GM18505 (cell line): ENCODE measurements around the gene CCNJ.
A peak's percentile ranks its signal among the peaks of the same experiment; 100 is the strongest.
"Not testable (repeated sequence)": the region's sequence is repeated elsewhere in the genome, so short reads cannot be mapped to it uniquely, and the experiment has no call there.

ENCODE experiments used
- ATAC-seq: cut with Tn5 transposase; IDR thresholded peaks from one replicate; pipeline ENCODE4 v1.9.1; 2021; ENCODE audit not compliant: unreplicated experiment
- POLR2A ChIP-seq: IDR thresholded peaks from 4 replicates; pipeline ENCODE4 v1.6.1; 2011; ENCODE audit warnings: borderline replicate concordance; ENCODE audit not compliant: insufficient read depth, insufficient read length; ENCODE audit errors: extremely low read depth

Gene CCNJ, protein sequence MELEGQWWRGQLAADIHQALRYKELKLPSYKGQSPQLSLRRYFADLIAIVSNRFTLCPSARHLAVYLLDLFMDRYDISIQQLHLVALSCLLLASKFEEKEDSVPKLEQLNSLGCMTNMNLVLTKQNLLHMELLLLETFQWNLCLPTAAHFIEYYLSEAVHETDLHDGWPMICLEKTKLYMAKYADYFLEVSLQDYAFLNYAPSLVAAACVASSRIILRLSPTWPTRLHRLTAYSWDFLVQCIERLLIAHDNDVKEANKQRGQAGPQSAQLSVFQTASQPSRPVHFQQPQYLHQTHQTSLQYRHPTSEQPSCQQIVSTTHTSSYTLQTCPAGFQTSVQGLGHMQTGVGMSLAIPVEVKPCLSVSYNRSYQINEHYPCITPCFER

GRCh38 chr10:96043033-96043892 is at the start of gene CCNJ:
TSS of gene CCNJ (plus strand) at chr10:96043583. CDS start at chr10:96044394, 811 bp downstream.
- TF ChIP-seq POLR2A = peak; percentile 75
- ATAC-seq = peak; percentile 89

GRCh38 chr10:95994376-95994775 is 49.0 kb upstream of the CCNJ start:
- ATAC-seq = not testable (repeated sequence)

DNA sequence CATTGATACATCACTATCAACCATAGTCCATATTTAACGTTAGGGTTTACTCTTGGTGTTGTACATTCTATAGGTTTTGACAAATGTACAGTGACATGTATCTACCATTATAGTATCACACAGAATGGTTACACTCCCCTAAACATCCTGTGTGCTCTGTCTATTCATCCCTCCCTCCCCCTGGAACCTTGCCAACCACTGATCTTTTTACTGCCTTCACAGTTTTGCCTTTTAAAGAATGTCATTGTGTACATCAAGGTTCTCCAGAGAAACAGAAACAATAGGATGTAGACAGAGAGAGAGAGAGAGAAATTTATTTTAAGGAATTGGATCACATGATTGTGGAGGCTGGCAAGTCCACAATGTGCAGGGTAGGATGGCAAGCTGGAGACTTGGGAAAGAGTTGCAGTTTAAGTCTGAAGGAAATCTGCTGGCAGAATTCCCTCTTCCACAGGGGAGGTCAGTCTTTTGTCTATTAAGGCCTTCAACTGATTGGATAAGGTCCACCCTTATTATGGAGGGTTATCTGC is 45.1 kb upstream of the CCNJ start:
- TF ChIP-seq POLR2A = no peak
- no peak for ATAC-seq

DNA sequence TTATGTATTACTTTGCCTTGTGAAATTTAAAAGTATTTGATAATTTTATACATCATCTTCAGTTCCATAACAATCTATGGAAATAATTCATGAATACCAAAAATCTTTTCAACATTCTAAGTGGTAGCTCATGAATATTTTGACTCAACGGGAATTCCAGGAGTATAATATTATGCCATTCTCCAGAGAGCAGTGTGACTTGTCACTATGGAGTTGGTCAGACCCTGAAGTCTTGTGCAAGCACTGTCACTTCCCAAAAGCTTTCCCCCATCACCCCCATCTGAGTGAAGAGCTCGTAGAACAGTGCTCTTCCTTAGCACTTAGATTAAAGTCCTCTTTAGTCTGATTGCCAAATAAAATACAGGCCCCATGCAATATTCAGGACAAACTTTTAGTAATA is 29.4 kb upstream of the CCNJ start:
- ATAC-seq = no peak
- no peak for TF ChIP-seq POLR2A

DNA sequence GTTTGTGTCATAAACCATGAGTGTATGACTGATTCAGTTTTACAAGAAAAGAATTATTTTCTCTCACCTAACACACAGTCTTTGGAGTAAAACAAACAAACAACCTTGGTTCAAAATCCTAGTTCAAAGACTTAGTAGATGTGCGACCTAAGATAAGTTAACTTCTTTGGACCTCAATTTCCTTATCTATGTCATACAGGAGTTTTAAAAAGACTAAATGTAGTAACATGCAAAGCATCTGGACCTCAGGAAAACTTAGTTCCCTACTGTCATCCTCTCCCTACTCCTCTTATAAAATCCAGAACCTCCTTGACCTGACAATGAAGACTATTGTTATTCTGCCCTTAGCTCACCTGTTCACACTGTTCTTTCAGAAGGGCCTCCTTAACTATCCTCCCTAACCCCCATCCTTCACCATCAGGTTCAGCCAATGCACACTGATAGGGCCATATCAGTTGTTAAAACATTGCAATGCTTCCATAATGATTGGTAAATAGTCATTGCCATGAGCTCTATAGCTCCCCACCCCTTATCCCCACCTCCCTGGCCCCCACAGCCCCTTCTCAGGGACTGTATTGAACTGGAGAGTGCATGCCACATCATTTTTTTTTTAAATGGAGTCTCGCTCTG is 28.8 kb upstream of the CCNJ start:
- no peak for TF ChIP-seq POLR2A
- no peak for ATAC-seq

GRCh38 chr10:96017191-96017687 is 26.1 kb upstream of the CCNJ start:
- ATAC-seq = no peak
- TF ChIP-seq POLR2A = no peak

- TF ChIP-seq POLR2A = no peak
- ATAC-seq = no peak
These were observed 22.1 kb upstream of the CCNJ start for GRCh38 chr10:96021332-96021731.

DNA sequence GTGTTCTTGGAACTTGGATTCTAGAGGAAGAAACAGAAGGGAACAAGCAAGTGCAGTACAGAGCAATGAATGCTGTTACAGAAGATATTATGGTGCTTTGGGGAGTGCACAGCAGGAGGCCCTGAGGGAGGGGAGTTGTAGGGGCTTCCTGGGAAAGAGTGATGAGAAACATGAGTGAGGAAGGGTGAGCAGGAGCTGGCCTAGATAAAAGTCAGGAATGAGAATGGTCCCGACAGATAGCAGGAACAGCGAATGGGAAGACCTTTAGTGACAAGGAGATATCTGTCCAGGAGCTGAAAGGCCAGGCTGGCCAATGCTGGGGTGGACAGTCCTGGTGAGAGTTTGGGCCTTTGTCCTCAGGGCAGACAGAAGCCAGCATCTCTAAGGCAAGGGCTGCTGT is 20.6 kb upstream of the CCNJ start:
- no peak for ATAC-seq
- no peak for TF ChIP-seq POLR2A

GRCh38 chr10:96023168-96023567 is 20.2 kb upstream of the CCNJ start:
- TF ChIP-seq POLR2A = no peak
- ATAC-seq = no peak

DNA sequence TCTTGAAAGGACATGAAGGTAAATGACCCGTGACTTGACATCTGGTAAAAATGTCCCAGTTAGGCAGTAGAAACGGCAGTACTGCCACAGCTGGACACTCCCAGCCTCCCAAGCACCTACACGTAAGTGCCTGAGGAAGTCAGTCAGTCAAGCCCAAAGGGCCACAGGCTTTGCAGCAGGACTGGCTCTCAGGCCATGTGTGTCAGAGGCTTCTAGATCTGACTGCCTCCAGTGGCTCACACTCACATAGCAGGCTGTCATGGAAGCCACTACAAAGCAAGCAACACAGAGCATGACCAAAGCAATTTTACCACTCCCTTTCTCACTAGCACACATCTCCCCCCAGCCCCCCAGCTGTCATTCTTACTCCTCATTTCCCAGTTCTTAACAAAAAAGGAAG is 17.8 kb upstream of the CCNJ start:
- ATAC-seq = no peak
- no peak for TF ChIP-seq POLR2A

GRCh38 chr10:96034625-96035024 is 8.8 kb upstream of the CCNJ start:
- ATAC-seq = no peak
- no peak for TF ChIP-seq POLR2A

DNA sequence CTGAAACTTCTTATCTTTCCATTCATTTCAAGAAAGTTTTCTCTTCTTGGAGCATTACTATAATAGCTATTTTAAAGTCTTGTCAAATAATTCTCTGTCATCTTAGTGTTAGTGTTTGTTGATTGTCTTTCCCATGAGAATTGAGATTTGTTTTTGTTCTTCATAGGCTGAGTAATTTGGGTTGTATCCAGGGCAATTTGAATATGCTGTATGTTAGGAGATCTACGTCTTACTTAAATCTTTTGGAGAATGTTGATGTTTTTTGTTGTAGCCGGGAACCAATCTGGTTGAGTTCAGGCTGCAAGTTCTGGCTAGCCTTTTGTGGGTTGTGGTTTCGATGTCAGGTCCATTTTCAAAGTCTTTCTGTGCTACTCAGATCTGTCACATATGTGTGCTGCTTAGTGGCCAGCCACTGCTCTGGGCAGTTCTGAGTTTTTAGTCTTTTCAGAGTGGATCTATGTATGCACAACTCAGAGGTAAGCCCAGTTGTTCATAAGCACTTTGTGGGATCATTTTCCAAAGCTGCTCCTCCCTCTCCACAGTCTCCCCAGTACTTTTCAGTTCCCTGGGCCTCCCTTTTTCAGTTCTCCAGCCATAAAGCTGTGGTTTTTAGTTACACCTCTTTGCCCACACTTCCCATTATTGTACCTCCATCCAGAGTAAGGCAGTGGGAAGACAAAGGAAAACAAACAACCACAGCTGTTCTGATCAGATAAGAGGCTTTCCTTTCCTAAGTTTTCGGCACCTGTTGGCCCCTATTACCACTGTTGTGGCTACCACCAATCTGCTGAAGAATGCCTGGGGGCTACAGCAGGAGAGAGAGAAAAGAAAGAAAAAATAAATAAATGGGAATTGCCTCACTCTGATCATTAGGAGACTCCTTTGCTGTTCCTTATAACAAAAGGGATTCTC is 4.7 kb upstream of the CCNJ start:
- TF ChIP-seq POLR2A = no peak
- ATAC-seq = no peak

GRCh38 chr10:96041146-96041545 is 2.2 kb upstream of the CCNJ start:
- ATAC-seq = no peak
- TF ChIP-seq POLR2A = no peak
